Gastroesophageal sphincter (tissue), 3 donors: ENCODE measurements around the gene PARD3.

Experiments used
- CTCF ChIP-seq, 4 experiments: fragments of 200-600 bp in 2 of 4; fragments of 450-650 bp in 2 of 4; sonication (generic) in 1 of 4; IDR thresholded peaks; one replicate each; pipeline ENCODE4 v1.5.1; 2017 to 2019; ENCODE audit warnings: antibody characterized with exemption in 4 of 4, mild to moderate bottlenecking in 2 of 4, moderate library complexity in 2 of 4
- EP300 ChIP-seq: sonication (generic); formaldehyde crosslinking; IDR thresholded peaks from one replicate; pipeline ENCODE4 v1.6.1; 2017; ENCODE audit warnings: antibody characterized with exemption, mild to moderate bottlenecking
- POLR2A ChIP-seq, 2 donors: fragments of 450-650 bp; IDR thresholded peaks; one replicate each; pipeline ENCODE4 v1.6.1; 2017; ENCODE audit warnings: antibody characterized with exemption in 2 of 2, mild to moderate bottlenecking in 2 of 2, moderate library complexity in 1 of 2
- POLR2AphosphoS5 ChIP-seq: sonication (generic); formaldehyde crosslinking; IDR thresholded peaks from one replicate; pipeline ENCODE4 v1.6.1; 2017; ENCODE audit warnings: antibody characterized with exemption

GRCh38 chr10:34791947-34792346 is 23.1 kb downstream of the PARD3 start:
- TF ChIP-seq POLR2A (IDR thresholded peaks at IDR 0.05) (no peak), CTCF (IDR thresholded peaks at IDR 0.05) (no peak), POLR2AphosphoS5 (no peak), EP300 (no peak)
